RWPE2 (cell line): ENCODE data around the gene EML1.

ENCODE experiments used
- ATAC-seq: fragments of 200-7000 bp; cut with Tn5 transposase; 3 replicates; pipeline ENCODE4 v1.9.1; 2021; ENCODE audit warnings: low read depth
- DNase-seq: peaks from one replicate; pipeline ENCODE4 v3.0.0-alpha.2; 2020; ENCODE audit warnings: low spot score
- H3K27ac ChIP-seq: fragments of 450-650 bp; 2 replicates; pipeline ENCODE4 v1.5.1; 2017; ENCODE audit warnings: mild to moderate bottlenecking; ENCODE audit not compliant: poor library complexity, severe bottlenecking
- H3K27me3 ChIP-seq: fragments of 250-450 bp; sonication (Bioruptor Pico); 2 replicates; pipeline ENCODE4 v1.5.1; 2021; ENCODE audit warnings: mild to moderate bottlenecking, moderate library complexity; ENCODE audit not compliant: insufficient read depth, poor library complexity, severe bottlenecking
- H3K36me3 ChIP-seq: fragments of 250-450 bp; sonication (Bioruptor Pico); 2 replicates; pipeline ENCODE4 v1.5.1; 2020; ENCODE audit warnings: low read depth, mild to moderate bottlenecking, moderate library complexity
- H3K4me1 ChIP-seq: fragments of 250-450 bp; sonication (Bioruptor Pico); 2 replicates; pipeline ENCODE4 v1.5.1; 2021; ENCODE audit warnings: mild to moderate bottlenecking, moderate library complexity; ENCODE audit not compliant: insufficient read depth, poor library complexity, severe bottlenecking
- H3K4me3 ChIP-seq: fragments of 250-450 bp; sonication (Bioruptor Pico); 2 replicates; pipeline ENCODE4 v1.5.1; 2021; ENCODE audit warnings: mild to moderate bottlenecking, moderate library complexity; ENCODE audit not compliant: severe bottlenecking
- H3K9me3 ChIP-seq: fragments of 250-450 bp; sonication (Bioruptor Pico); 2 replicates; pipeline ENCODE4 v1.5.1; 2021; ENCODE audit warnings: mild to moderate bottlenecking, moderate library complexity; ENCODE audit not compliant: severe bottlenecking
- TF ChIP-seq, protein P1 (sequence below): fragments of 450-650 bp; IDR thresholded peaks from one replicate; pipeline ENCODE4 v1.5.1; 2017; ENCODE audit warnings: mild to moderate bottlenecking, moderate library complexity; ENCODE audit not compliant: poor library complexity, severe bottlenecking

Gene EML1

DNA sequence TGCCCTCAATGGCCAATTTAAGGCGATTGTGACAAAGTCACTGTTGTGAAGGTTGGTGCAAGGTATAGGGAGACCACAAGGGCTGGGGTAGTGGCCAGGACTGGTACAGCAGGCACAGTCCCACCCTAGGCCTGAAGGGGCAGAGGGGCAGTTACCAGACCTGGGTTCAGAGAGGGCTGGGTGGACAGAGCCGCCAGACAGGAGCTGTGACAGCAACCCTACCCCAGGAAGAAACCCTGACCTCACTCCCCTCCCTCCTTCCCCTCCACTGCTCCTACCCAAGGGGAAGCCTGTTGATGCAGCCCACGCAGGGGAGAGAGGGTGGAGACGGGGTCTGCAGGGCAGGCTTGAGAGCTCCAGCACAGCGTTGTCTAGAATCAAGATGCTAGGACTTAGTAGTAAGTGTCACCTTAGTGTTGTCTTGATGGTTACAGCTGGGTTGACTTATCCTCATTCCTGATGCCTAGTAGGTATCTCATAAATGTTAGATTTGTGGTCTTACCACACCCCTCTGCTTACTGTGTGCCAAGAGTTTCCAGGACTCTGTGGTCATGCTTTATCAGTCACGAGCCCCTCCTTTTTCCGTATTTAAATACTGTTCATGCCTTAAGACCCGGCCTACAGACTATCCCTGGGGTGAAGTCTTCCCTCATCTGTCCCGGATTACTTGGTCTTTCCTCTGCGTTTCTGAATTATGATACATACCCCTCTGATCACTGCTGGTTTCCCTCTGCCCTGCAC, 14.4 kb downstream of the EML1 start:
- Histone ChIP-seq H3K4me3 (no peak overlapping the region), H3K27ac (no peak overlapping the region), H3K4me1 (no peaks in the 10 kb centered on the region), H3K27me3 (peaks cover 2% of the 10 kb centered on the region), H3K9me3 (no peaks in the 10 kb centered on the region), H3K36me3 (no peaks in the 10 kb centered on the region)
- TF ChIP-seq, protein P1, sequence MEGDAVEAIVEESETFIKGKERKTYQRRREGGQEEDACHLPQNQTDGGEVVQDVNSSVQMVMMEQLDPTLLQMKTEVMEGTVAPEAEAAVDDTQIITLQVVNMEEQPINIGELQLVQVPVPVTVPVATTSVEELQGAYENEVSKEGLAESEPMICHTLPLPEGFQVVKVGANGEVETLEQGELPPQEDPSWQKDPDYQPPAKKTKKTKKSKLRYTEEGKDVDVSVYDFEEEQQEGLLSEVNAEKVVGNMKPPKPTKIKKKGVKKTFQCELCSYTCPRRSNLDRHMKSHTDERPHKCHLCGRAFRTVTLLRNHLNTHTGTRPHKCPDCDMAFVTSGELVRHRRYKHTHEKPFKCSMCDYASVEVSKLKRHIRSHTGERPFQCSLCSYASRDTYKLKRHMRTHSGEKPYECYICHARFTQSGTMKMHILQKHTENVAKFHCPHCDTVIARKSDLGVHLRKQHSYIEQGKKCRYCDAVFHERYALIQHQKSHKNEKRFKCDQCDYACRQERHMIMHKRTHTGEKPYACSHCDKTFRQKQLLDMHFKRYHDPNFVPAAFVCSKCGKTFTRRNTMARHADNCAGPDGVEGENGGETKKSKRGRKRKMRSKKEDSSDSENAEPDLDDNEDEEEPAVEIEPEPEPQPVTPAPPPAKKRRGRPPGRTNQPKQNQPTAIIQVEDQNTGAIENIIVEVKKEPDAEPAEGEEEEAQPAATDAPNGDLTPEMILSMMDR, result no peak
- peak; percentile 62 for ATAC-seq
- DNase-seq, result no peak

- Histone ChIP-seq H3K9me3 (no peaks in the 10 kb centered on the region), H3K4me1 (no peaks in the 10 kb centered on the region), H3K4me3 (no peak overlapping the region), H3K27ac (no peak overlapping the region), H3K27me3 (peaks cover 6% of the 10 kb centered on the region), H3K36me3 (no peaks in the 10 kb centered on the region)
- ATAC-seq (no peak), DNase-seq (no peak)
- TF ChIP-seq, protein P1, result no peak
These were observed 14.9 kb downstream of the EML1 start for GRCh38 chr14:99808154-99808505.

GRCh38 chr14:99808515-99808914, 15.3 kb downstream of the EML1 start:
- no peak overlapping the region for H3K4me3 ChIP-seq
- H3K27me3 ChIP-seq, result peaks cover 6% of the 10 kb centered on the region
- H3K4me1 ChIP-seq, result no peaks in the 10 kb centered on the region
- TF ChIP-seq, protein P1, result no peak
- H3K36me3 ChIP-seq, result no peaks in the 10 kb centered on the region
- DNase-seq, result no peak
- H3K9me3 ChIP-seq, result no peaks in the 10 kb centered on the region
- no peak overlapping the region for H3K27ac ChIP-seq
- ATAC-seq, result no peak

- Histone ChIP-seq H3K36me3 (no peaks in the 10 kb centered on the region), H3K27ac (no peak overlapping the region)
These were observed 16.1 kb downstream of the EML1 start for GRCh38 chr14:99809360-99809759.

More at GRCh38 chr14:99809360-99809759, 16.1 kb downstream of the EML1 start:
- no peak for DNase-seq
- TF ChIP-seq, protein P1, result no peak
- H3K4me1 ChIP-seq, result no peaks in the 10 kb centered on the region
- no peak overlapping the region for H3K4me3 ChIP-seq
- H3K9me3 ChIP-seq, result no peaks in the 10 kb centered on the region
- ATAC-seq, result no peak
- H3K27me3 ChIP-seq, result peaks cover 6% of the 10 kb centered on the region
